ENCODE data around the gene NFKB1.

GRCh38 chr4:102554482-102554881, 53.3 kb downstream of the NFKB1 start:
- TF ChIP-seq CTCF (IDR thresholded peaks at IDR 0.05) (no peak), POLR2A (IDR thresholded peaks at IDR 0.05) (no peak)

Data from adrenal gland (tissue), 5 donors.